K562 (cell line): ENCODE measurements around the gene VPS41. TPM values are rescaled to one million over a fixed set of nuclear protein-coding genes. Genes with fewer than 3 reads are reported as not detected.

Experiments
- E2F5 ChIP-seq: sonication (generic); formaldehyde crosslinking; IDR thresholded peaks from 2 replicates; pipeline ENCODE4 v1.8.0; 2022; ENCODE audit warnings: mild to moderate bottlenecking, missing genetic modification reagents
- ELF4 ChIP-seq: fragments of 450-650 bp; formaldehyde crosslinking; IDR thresholded peaks from 2 replicates; pipeline ENCODE4 v1.4.0; 2022; ENCODE audit warnings: missing genetic modification characterization
- FOXA1 ChIP-seq: fragments of 450-650 bp; IDR thresholded peaks from 2 replicates; pipeline ENCODE4 v1.6.1; 2016; ENCODE audit warnings: mild to moderate bottlenecking, borderline replicate concordance
- PML ChIP-seq: IDR thresholded peaks from 2 replicates; pipeline ENCODE4 v1.6.1; 2012; ENCODE audit warnings: low read length, inconsistent platforms
- SNRNP70 ChIP-seq: fragments of 200-400 bp; formaldehyde crosslinking; optimal IDR thresholded peaks from 2 replicates; pipeline ENCODE3; 2017; ENCODE audit warnings: low read depth, low read length
- polyA plus RNA-seq, 8 experiments: library from polyadenylated mRNA; depleted of rRNA in 4 of 8; stranded (reverse) in 5 of 8; unstranded in 3 of 8; fragments of >200 nt; fragmentation: Nextera tagmentation in 2 of 8; fragmentation: Illumina TruSeq in 1 of 8; extraction: Ambion mirVana in 2 of 8; extraction: Trizol in 1 of 8; gene quantifications; 2 replicates each; pipeline versions ENCODE4 v1.2.1 to v1.2.3, GENCODE V29; 2011 to 2014; ENCODE audit warnings: inconsistent platforms in 1 of 8, missing spikeins in 1 of 8
- total RNA-seq, 7 experiments: library from RNA; depleted of rRNA in 6 of 7; stranded (reverse); fragments of >200 nt in 6 of 7; fragmentation: Illumina TruSeq in 2 of 7; extraction: Trizol in 2 of 7; gene quantifications; 2 replicates each; pipeline versions ENCODE4 v1.2.1 to v1.2.3, GENCODE V29; 2011 to 2021; ENCODE audit warnings: low replicate concordance in 1 of 7
- TF ChIP-seq, protein P1 (sequence below): fragments of 450-650 bp; IDR thresholded peaks from 2 replicates; pipeline ENCODE4 v1.6.1; 2018; ENCODE audit not compliant: partially characterized antibody
- TF ChIP-seq, protein P2 (sequence below): fragments of 450-650 bp; IDR thresholded peaks from 2 replicates; pipeline ENCODE4 v1.6.1; 2016; ENCODE audit warnings: mild to moderate bottlenecking, moderate library complexity
- TF ChIP-seq, protein P3 (sequence below): fragments of 250-450 bp; sonication (Bioruptor Pico); IDR thresholded peaks from 2 replicates; pipeline ENCODE4 v1.5.0; 2021

VPS41 gene
- total and polyA plus RNA-seq, 9 of the 15 experiments (the other 6 are each of a cell fraction or from before 2014, with no cell fraction given), result 17.7 to 46.8 (median 32.1) TPM

DNA sequence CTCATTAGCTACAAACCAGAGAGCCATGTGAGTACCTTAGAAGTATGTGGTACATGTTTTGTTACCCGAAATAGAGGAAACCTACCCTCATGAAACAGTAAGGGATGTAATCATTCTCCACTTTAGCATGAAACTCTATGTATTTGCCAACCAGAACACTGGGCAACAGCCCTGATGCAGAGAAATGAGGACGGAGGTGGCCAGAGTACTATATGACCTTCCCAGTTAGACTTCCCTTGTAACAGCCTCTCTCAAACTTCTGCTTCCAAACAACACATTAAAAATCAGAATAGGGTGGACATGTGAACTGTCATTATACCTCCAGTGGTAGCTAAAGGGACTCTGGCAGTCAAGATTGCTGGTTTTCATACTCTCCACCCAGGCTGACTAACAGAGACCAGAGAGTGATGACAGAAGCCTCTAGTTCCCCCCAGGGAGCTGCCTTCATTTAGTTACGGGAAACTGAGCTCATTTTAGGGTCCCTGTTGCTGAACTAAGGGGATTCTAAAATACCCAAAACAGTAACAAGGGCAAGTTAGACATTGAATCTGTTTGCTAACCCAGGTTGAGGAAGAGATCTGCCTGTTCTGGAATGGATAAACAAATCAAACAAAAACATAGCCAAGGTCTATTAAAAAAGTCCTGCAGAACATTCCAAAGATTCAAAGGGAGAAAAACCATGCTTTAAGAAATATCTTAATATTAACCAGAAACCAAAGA, 83.1 kb downstream of the VPS41 start (continued):
- TF ChIP-seq, protein P1, sequence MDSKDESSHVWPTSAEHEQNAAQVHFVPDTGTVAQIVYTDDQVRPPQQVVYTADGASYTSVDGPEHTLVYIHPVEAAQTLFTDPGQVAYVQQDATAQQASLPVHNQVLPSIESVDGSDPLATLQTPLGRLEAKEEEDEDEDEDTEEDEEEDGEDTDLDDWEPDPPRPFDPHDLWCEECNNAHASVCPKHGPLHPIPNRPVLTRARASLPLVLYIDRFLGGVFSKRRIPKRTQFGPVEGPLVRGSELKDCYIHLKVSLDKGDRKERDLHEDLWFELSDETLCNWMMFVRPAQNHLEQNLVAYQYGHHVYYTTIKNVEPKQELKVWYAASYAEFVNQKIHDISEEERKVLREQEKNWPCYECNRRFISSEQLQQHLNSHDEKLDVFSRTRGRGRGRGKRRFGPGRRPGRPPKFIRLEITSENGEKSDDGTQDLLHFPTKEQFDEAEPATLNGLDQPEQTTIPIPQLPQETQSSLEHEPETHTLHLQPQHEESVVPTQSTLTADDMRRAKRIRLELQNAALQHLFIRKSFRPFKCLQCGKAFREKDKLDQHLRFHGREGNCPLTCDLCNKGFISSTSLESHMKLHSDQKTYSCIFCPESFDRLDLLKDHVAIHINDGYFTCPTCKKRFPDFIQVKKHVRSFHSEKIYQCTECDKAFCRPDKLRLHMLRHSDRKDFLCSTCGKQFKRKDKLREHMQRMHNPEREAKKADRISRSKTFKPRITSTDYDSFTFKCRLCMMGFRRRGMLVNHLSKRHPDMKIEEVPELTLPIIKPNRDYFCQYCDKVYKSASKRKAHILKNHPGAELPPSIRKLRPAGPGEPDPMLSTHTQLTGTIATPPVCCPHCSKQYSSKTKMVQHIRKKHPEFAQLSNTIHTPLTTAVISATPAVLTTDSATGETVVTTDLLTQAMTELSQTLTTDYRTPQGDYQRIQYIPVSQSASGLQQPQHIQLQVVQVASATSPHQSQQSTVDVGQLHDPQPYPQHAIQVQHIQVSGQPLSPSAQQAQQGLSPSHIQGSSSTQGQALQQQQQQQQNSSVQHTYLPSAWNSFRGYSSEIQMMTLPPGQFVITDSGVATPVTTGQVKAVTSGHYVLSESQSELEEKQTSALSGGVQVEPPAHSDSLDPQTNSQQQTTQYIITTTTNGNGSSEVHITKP, result no peak
- TF ChIP-seq ELF4 (CRISPR knock-in tag) (no peak), SNRNP70 (no peak), PML (no peak), E2F5 (CRISPR knock-in tag) (no peak), FOXA1 (no peak)
- TF ChIP-seq, protein P2, sequence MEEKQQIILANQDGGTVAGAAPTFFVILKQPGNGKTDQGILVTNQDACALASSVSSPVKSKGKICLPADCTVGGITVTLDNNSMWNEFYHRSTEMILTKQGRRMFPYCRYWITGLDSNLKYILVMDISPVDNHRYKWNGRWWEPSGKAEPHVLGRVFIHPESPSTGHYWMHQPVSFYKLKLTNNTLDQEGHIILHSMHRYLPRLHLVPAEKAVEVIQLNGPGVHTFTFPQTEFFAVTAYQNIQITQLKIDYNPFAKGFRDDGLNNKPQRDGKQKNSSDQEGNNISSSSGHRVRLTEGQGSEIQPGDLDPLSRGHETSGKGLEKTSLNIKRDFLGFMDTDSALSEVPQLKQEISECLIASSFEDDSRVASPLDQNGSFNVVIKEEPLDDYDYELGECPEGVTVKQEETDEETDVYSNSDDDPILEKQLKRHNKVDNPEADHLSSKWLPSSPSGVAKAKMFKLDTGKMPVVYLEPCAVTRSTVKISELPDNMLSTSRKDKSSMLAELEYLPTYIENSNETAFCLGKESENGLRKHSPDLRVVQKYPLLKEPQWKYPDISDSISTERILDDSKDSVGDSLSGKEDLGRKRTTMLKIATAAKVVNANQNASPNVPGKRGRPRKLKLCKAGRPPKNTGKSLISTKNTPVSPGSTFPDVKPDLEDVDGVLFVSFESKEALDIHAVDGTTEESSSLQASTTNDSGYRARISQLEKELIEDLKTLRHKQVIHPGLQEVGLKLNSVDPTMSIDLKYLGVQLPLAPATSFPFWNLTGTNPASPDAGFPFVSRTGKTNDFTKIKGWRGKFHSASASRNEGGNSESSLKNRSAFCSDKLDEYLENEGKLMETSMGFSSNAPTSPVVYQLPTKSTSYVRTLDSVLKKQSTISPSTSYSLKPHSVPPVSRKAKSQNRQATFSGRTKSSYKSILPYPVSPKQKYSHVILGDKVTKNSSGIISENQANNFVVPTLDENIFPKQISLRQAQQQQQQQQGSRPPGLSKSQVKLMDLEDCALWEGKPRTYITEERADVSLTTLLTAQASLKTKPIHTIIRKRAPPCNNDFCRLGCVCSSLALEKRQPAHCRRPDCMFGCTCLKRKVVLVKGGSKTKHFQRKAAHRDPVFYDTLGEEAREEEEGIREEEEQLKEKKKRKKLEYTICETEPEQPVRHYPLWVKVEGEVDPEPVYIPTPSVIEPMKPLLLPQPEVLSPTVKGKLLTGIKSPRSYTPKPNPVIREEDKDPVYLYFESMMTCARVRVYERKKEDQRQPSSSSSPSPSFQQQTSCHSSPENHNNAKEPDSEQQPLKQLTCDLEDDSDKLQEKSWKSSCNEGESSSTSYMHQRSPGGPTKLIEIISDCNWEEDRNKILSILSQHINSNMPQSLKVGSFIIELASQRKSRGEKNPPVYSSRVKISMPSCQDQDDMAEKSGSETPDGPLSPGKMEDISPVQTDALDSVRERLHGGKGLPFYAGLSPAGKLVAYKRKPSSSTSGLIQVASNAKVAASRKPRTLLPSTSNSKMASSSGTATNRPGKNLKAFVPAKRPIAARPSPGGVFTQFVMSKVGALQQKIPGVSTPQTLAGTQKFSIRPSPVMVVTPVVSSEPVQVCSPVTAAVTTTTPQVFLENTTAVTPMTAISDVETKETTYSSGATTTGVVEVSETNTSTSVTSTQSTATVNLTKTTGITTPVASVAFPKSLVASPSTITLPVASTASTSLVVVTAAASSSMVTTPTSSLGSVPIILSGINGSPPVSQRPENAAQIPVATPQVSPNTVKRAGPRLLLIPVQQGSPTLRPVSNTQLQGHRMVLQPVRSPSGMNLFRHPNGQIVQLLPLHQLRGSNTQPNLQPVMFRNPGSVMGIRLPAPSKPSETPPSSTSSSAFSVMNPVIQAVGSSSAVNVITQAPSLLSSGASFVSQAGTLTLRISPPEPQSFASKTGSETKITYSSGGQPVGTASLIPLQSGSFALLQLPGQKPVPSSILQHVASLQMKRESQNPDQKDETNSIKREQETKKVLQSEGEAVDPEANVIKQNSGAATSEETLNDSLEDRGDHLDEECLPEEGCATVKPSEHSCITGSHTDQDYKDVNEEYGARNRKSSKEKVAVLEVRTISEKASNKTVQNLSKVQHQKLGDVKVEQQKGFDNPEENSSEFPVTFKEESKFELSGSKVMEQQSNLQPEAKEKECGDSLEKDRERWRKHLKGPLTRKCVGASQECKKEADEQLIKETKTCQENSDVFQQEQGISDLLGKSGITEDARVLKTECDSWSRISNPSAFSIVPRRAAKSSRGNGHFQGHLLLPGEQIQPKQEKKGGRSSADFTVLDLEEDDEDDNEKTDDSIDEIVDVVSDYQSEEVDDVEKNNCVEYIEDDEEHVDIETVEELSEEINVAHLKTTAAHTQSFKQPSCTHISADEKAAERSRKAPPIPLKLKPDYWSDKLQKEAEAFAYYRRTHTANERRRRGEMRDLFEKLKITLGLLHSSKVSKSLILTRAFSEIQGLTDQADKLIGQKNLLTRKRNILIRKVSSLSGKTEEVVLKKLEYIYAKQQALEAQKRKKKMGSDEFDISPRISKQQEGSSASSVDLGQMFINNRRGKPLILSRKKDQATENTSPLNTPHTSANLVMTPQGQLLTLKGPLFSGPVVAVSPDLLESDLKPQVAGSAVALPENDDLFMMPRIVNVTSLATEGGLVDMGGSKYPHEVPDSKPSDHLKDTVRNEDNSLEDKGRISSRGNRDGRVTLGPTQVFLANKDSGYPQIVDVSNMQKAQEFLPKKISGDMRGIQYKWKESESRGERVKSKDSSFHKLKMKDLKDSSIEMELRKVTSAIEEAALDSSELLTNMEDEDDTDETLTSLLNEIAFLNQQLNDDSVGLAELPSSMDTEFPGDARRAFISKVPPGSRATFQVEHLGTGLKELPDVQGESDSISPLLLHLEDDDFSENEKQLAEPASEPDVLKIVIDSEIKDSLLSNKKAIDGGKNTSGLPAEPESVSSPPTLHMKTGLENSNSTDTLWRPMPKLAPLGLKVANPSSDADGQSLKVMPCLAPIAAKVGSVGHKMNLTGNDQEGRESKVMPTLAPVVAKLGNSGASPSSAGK, result no peak
- TF ChIP-seq, protein P3, sequence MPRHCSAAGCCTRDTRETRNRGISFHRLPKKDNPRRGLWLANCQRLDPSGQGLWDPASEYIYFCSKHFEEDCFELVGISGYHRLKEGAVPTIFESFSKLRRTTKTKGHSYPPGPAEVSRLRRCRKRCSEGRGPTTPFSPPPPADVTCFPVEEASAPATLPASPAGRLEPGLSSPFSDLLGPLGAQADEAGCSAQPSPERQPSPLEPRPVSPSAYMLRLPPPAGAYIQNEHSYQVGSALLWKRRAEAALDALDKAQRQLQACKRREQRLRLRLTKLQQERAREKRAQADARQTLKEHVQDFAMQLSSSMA (CRISPR knock-in tag), result no peak
